Measurements from ENCODE around the gene GPATCH8. TPM values are rescaled to one million over a fixed set of nuclear protein-coding genes. Genes with fewer than 3 reads are reported as not detected.

Gene GPATCH8
- total RNA-seq, 1 donor from 2014 or later = 64.5 TPM

DNA sequence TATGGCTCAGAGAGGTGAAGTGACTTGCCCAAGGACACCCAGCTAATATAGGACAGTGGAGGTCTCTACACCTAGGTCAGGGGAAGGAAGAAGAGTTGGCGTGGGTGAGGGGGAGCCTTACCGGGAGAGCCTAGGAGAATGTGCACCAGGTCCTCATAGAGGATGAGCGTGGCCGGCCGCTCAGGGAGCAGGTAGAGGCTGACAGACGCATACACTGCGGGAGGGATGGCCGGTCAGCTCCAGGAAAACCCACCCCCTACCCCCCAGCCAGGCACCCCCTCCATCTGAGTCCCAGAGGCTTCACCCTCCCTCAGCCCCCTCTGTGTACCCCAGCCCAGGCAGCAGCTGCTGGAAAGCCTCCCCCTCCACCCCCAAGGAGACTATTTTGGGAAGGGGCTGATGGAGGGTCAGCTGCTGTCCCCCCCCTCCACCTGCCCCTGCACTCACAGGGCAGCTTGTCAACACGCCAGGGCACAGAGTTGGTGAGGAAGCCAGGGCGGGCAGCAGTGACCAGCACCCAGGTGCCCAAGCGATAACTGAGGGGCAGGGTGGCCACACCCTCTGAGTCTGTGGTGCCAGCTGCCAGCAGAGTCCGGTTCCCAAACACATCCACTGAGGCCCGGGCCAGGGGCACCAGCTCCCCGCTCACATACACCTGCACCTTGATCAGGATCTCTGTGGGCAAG, 143.6 kb downstream of the GPATCH8 start:
- ChIA-PET CTCF (interaction anchor here (12.4 kb wide), 1 partner anchor 148 kb away, joined by 108 read pairs; no protein-coding TSS in a partner anchor), POLR2A (interaction anchor here (0.6 to 1.1 kb wide), 3 partner anchors 138 to 159 kb away, joined by 3 to 4 read pairs (median 3); no protein-coding TSS in a partner anchor)
- Mint-ChIP-seq H3K27me3 (peaks cover 6% of the 10 kb centered on the region), H3K36me3 (ENCODE audit: low read depth) (no peaks in the 10 kb centered on the region), H3K4me3 (no peak overlapping the region), H3K27ac (no peak overlapping the region), H3K9me3 (no peaks in the 10 kb centered on the region), H3K4me1 (peaks cover 11% of the 10 kb centered on the region)
- DNase-seq (no peak), ATAC-seq (ENCODE audit: low read depth) (no peak)
- TF ChIP-seq CTCF (IDR thresholded peaks at IDR 0.05) = no peak
- intact Hi-C loops (cut with micrococcal nuclease) = no loop called here

- no peak for DNase-seq
- Mint-ChIP-seq H3K9me3 (no peaks in the 10 kb centered on the region), H3K27ac (no peak overlapping the region), H3K36me3 (ENCODE audit: low read depth) (no peaks in the 10 kb centered on the region), H3K4me3 (no peak overlapping the region), H3K27me3 (peaks cover 6% of the 10 kb centered on the region), H3K4me1 (peaks cover 11% of the 10 kb centered on the region)
- TF ChIP-seq CTCF (IDR thresholded peaks at IDR 0.05) = no peak
- intact Hi-C loops (cut with micrococcal nuclease) = no loop called here
- ChIA-PET POLR2A (interaction anchor here (0.7 to 1.1 kb wide), 3 partner anchors 33 to 159 kb away, joined by 3 to 4 read pairs (median 3); no protein-coding TSS in a partner anchor), CTCF (interaction anchor here (12.4 kb wide), 1 partner anchor 148 kb away, joined by 108 read pairs; no protein-coding TSS in a partner anchor)
- ATAC-seq (ENCODE audit: low read depth) = no peak
Measured at GRCh38 chr17:44359006-44359405, 144.2 kb downstream of the GPATCH8 start.

GRCh38 chr17:44358066-44358465, 145.1 kb downstream of the GPATCH8 start:
- intact Hi-C loops (cut with micrococcal nuclease) = no loop called here
- H3K36me3 Mint-ChIP-seq (ENCODE audit: low read depth) = peaks cover under 1% of the 10 kb centered on the region
- ATAC-seq (ENCODE audit: low read depth) (no peak), DNase-seq (no peak)
- POLR2A ChIA-PET = interaction anchor here (0.8 to 1.0 kb wide), 2 partner anchors 32 to 234 kb away, joined by 3 read pairs; partner anchors contain the start of gene HDAC5
- no peak overlapping the region for H3K27ac Mint-ChIP-seq
- H3K27me3 Mint-ChIP-seq = peaks cover 6% of the 10 kb centered on the region
- no peak overlapping the region for H3K4me3 Mint-ChIP-seq
- no peaks in the 10 kb centered on the region for H3K9me3 Mint-ChIP-seq
- TF ChIP-seq CTCF (IDR thresholded peaks at IDR 0.05) = no peak
- peaks cover 10% of the 10 kb centered on the region for H3K4me1 Mint-ChIP-seq
- CTCF ChIA-PET = interaction anchor here (12.4 kb wide), 1 partner anchor 147 kb away, joined by 108 read pairs; no protein-coding TSS in a partner anchor

DNA sequence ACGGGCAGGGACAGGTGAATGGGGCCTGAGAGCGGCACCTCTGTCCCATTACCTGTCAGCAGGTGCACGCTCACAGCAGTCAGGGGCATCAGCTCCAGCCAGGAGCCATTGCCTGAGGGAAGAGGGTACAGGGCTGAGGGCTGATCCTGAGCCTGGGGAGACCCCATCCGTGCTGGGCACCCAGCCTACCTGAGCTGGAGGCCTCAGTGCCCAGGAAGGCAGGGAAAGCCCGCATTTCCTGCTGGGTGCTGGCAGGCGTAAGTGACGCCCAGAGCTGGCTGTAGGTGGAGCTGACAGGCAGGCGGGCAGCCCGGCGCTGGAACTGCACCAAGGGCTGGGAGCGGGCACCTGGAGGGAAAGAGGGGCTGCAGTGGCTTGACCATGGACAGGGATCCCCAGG, 147.0 kb downstream of the GPATCH8 start:
- H3K27ac Mint-ChIP-seq = no peak overlapping the region
- H3K9me3 Mint-ChIP-seq = no peaks in the 10 kb centered on the region
- no peak for TF ChIP-seq CTCF (IDR thresholded peaks at IDR 0.05)
- H3K36me3 Mint-ChIP-seq (ENCODE audit: low read depth) = peaks cover 19% of the 10 kb centered on the region
- H3K27me3 Mint-ChIP-seq = peaks cover under 1% of the 10 kb centered on the region
- CTCF ChIA-PET = interaction anchor here (12.4 kb wide), 1 partner anchor 145 kb away, joined by 108 read pairs; no protein-coding TSS in a partner anchor
- intact Hi-C loops (cut with micrococcal nuclease) = no loop called here
- DNase-seq (no peak), ATAC-seq (ENCODE audit: low read depth) (no peak)
- H3K4me1 Mint-ChIP-seq = peaks cover 12% of the 10 kb centered on the region
- no peak overlapping the region for H3K4me3 Mint-ChIP-seq
- POLR2A ChIA-PET = no interaction called here

- Mint-ChIP-seq H3K4me3 (no peak overlapping the region), H3K27ac (no peak overlapping the region), H3K4me1 (peaks cover 15% of the 10 kb centered on the region), H3K27me3 (no peaks in the 10 kb centered on the region), H3K36me3 (ENCODE audit: low read depth) (peaks cover 23% of the 10 kb centered on the region), H3K9me3 (no peaks in the 10 kb centered on the region)
- TF ChIP-seq CTCF (IDR thresholded peaks at IDR 0.05) = no peak
- POLR2A ChIA-PET = interaction anchor here (0.5 to 2.8 kb wide), 3 partner anchors 46 to 283 kb away, joined by 3 to 25 read pairs (median 8); partner anchors contain the start of gene UBTF
- intact Hi-C loops (cut with micrococcal nuclease) = no loop called here
- ATAC-seq (ENCODE audit: low read depth) = no peak
- CTCF ChIA-PET = interaction anchor here (1.8 to 12.4 kb wide), 3 partner anchors 8 to 144 kb away, joined by 10 to 108 read pairs (median 17); partner anchors contain the start of gene FAM171A2
- DNase-seq = no peak
Measured at GRCh38 chr17:44355642-44356099, 147.5 kb downstream of the GPATCH8 start.

Measured in activated B cell treated with CpG ODN at 0.5 μM for 24 hours (primary cell).